HG02970 (cell line): Measurements from ENCODE around the gene TMA7B.

Experiments
- ATAC-seq: cut with Tn5 transposase; IDR thresholded peaks from one replicate; pipeline ENCODE4 v1.9.1; 2021; ENCODE audit warnings: mild to moderate bottlenecking, moderate library complexity, moderate number of reproducible peaks; ENCODE audit not compliant: unreplicated experiment, low FRiP score

TMA7B gene

DNA sequence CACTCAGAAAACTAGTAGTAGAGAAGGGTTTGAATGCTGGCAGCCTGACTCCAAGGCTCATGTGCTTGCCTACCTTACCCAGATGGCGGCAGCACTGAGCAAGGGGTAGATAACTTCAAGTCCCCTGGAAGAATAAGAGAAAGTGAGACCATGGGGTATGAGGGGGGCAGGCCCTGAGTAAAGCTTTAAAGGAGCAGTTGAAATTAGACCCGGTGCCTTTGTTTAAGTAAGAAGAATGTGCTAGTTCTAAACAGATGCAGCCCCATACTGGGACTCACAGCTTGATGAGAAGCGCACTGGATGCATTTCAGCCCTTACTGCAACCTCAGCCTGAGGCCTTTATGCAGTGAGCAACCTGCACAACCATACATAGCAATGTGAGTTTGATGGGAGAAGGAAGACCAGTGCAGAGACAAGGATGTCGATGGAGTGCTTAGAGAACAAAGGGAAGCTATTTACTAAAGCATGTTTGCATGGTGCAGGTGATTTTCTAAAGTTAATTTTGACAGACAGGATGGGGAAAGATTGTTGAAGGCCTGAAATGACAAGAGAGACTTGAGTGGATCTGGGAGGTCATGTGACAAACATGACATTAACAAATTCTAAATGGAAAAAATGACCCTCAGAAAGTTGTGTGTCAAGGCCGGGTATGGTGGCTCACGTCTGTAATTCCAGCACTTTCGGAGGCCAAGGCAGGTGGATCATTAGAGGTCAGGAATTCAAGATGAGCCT lies 27.1 kb upstream of the TMA7B start:
- ATAC-seq: no peak

DNA sequence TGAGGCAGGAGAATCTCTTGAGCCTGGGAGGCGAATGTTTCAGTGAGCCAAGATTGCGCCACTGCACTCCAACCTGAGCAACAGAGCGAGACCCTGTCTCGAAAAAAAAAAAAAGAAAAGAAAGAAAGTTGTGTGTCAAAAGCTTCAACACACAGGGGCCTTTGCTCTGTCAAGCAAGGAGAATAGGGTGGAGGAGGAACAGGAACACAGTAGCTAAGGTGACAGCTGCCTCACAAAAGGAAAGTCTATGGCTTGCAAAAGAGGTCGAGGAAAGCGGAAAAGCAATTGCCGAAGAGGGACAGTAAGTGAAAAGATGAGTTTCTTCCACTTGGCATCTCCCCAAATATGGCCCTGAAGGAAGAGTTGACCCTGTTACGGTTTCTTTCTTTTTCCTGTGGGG lies 26.5 kb upstream of the TMA7B start:
- no peak for ATAC-seq

DNA sequence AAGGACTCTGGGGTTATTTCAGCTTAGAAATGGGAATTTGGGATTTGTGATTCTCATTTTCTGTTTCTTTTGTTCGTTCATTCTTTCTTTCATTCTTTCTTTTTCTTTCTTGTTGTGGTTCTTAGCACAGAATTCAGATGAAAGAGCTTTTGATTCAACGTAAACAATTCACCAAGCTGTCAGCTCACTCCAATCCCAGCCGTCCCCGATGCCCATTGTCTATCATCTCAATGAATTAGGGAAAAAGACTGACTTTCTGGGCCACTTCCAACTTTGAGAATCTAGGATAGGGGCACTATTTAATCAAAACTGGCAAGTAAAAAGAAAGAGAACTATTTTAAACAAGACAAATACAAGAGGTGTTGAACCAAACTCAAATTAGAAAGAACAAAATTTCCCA lies 25.1 kb upstream of the TMA7B start:
- no peak for ATAC-seq

DNA sequence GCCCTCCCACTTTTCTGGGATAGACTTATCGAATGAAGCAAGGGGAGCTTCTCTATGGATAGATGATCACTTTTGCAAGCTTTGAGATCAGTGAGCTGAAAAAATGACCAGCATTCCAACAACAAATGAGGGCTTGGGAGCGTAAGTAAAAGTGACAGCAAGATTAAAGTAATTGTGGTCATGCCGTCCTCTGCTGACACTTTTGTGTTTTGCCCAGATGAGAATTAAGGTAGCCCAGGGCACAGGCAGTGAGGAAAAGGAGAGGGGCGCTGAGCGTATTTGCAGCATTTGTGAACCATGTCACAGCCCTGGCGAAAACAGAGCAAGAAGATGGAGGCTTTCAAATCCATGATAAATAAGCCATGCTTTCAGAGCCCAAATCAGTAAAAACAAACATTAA lies 24.6 kb upstream of the TMA7B start:
- no peak for ATAC-seq

DNA sequence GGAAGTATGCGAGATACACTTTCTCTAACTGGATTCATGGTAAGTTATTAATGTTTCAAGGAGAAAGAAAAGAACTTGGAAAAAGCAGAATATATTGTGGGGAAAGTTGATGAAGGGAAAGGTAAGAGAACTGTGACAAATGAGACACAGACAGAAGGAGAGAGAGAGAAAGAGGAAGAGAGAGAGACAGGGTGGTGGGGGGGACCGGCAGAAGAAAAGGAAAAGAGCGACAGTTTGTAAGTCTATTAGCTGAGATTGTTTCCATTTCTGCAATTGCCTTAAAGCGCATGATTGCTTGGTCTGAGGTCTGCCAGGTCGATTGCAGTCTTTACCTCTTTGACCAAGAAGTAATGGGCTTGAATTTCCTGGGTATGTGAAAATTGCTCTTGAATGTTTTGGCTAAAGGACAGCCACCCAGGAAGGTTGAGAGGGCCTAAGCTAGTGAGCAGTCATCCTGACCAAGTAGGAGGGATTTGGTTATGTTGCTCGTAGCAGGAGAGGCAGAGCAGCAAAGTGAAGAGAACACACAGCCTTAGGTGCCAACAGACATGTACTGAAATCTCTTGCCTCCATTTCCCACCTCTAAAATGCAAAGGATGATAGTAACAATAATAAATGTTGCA lies 23.6 kb upstream of the TMA7B start:
- ATAC-seq: no peak

DNA sequence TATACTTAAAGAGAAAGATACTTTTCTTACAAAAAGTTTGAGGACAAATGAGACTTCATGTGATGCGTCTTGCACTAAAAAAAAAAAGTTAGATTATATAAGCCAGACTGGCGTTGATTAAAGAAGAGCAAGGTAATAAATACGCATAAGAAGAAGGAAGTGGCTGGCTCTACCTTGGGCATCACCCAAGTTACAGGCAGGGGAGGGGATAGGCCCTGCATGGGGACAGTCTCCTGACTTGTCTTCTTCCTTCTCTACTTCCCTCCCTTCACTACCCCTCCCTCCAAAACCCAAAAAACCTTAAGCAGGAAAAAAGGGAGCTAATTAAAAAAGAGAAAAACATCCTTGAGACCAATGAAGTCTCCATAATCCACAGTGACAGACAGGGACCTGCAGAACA lies 22.3 kb upstream of the TMA7B start:
- ATAC-seq: no peak

DNA sequence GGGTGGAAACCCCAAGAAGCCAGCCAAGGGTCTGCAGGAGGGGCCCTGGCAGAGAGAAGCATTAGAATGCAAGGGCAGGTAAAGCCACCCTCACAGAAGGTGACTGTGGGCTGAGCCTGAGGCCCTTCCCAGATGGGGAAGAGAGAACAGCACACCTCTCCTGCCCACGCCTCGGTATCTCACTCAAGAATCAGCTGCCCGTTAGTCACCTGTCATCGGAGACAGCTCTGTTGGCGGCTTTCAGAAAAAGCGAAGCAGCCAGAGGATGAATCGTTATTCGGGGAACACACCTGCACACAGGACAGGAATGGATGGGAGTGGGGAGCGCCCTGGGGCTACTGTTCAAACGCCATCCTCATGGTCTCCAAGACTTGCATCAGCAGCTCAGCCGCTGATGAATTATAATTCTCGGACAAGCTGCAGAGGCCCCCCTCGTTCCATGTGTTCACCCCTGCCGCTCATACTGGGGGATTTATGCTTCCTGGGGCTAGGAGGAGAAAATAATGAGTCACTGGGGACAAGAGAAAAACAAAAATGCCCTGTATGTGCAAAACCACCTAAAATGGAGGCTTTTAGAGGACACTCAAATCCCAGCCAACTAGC lies 21.6 kb upstream of the TMA7B start:
- ATAC-seq: no peak

GRCh38 chr22:39939830-39940229 lies 20.4 kb upstream of the TMA7B start:
- ATAC-seq: no peak

DNA sequence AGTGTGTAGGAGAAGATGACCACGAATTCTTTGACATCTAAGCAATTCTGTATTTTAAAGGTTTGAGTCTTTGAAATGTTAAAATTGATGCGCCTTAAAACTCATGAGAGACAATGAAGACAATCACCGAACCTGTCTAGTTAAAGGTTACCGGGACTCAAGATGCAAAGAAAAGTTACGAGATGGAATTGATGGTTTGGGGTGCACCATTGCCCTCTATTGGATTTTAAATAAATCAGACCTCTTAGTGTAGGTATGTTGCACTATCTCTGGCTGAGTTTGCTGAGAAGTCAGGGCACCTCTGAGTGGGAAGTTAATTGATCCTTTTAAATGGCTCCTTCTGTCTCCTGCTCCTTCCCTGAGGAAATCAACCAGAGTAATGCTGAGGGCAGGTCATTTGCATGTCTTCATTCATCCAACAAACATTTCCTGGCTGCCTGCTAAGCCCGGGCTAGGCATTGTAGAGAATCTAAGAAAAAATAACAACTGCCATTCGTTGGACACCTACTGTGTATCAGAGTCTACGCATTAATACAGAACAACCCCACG lies 19.4 kb upstream of the TMA7B start:
- ATAC-seq: no peak

DNA sequence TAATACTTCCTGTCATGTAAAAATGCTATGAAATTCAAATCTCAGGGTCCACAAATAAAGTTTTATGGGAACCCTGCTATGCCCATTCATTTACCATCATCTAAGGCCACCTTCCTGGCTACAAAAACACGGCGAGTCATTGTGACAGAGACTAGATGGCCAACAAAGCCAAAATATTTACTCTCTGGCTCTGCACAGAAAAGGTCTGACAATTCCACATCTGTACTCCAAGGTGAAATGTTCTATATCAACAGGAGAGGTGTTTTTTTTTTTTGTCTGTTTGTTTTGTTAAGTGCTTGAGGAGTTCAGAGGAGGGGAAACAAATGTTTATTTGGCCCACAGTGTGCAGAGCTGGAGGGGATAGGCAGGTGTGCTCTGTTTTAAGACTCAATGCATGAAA lies 18.6 kb upstream of the TMA7B start:
- no peak for ATAC-seq

GRCh38 chr22:39942439-39943230 lies 17.6 kb upstream of the TMA7B start:
- ATAC-seq: no peak

- ATAC-seq: no peak
These were observed 16.9 kb upstream of the TMA7B start for GRCh38 chr22:39943337-39943736.

DNA sequence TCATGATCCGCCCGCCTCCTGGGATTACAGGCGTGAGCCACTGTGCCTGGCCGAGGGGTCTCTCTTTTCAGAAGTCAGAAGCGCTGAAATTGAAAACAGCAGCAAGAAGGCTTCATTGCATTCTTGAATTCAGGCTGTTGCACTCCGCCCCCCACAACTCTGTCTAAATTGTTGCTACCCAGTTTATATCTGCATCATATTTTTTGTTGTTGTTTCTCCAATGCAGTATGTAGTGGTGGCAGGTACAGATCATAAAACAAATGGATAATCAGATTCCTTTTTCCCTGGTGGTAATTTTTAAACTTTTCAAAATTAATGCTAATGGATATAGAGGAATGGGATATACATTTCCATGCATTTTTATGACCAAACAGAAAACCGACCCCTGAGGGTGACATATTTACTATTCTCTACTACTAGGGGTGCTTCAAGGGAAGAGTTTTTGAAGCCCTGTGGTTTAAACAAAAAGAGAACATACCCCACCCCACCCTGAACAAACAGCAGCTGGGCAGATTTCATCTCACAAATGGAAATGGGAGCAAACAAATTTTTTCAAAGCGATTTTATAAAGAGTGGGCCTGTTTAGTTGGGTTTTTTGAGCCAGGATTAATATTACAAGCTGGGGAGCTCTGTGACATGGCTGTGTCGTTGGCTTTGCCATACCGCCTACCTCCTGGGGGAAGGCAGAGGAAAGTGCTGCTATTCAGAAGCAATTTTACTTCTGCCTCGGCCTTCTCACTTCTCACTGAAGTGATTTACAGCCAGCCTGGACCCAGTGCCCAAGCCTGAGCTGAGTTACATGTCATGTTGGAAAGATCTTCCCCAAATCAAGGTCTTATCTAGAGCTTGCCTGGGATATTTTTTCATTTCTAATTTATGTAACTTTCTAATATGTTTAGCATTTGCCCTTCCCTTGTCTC lies 16.0 kb upstream of the TMA7B start:
- ATAC-seq: no peak

GRCh38 chr22:39946126-39946502 lies 14.1 kb upstream of the TMA7B start:
- ATAC-seq: no peak

DNA sequence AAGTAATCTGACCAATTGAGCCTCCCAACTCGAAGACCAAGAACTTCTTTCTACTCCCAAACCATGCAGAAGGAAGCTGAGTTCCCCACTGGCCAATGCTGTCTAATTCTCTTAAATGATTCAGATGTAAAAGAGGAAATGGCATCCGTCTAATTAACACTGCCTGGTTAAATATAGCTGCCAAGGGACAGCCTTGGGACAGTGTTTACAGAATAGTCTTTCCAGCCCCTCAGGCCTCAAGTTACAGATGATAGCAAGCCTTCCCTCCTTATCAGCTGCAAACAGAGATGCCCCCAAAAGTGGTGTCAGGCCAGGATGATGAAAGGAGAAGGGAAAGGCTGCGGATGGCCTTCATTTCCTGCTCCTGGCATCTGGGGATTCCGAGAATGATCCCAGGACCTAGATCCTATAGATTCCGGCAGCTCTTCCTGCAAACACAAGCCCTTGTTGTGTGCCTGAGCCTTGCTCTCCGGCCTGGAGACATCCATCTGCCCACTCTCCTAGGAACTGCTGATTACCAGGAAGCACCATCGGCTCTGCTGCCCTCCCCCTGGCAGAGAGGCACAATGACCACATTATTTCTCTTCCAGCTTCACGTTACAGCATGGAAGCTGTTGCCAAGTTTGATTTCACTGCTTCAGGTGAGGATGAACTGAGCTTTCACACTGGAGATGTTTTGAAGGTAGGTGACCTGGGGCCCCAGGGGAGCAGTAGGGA lies 13.5 kb upstream of the TMA7B start:
- ATAC-seq: no peak

DNA sequence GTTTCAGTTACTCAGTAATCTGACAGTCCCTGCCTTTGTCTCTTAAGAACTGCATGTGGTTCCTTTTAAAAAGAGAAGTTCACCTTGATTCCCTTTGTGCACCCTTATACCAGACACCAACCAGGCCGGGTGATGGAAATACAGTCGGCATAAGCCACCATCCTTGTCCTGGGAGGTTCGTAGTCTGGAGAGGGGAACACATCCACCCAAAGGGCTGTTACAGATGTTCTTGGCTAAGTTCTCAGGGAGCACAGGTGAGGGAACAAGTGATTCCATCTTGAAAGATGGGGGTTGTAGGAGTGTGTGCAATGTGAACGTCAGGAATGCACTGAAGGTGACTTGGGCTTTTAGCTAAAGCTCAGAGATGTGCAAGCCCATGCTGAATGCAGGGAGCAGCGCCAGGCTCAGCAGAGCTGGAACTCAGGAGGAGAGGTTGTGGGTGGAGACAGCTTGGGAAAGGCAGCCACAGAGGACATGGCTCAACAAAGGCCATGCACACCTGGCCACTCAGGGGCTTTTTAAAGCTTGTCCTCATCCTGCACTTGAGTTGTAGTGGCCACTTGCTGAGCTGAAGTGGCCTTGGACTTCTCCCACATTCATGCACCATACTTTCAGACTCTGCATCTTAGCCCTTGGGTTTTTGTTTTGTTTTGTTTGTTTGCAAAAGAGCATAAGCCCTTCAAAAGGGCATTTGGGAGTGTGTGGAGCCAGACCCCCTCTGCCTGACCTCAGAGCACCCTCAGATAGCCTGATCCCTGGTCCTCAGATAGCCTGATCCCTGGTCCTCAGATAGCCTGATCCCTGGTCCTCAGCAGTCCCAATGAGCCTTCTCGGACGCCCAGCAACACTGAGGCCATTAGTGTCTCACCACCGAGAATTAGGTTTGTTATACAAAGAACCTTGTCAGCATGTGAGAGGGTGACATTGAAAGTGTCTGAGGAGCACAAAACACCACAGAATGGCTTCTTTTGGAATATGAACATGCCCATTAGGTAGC lies 12.7 kb upstream of the TMA7B start:
- ATAC-seq: no peak

- ATAC-seq: no peak
These were observed 10.0 kb upstream of the TMA7B start for GRCh38 chr22:39949964-39950737.
